Adipocyte (in vitro differentiated cells): Measurements from ENCODE around the gene PPP1R9B.

ENCODE experiments used
- DNase-seq: peaks from one replicate; pipeline ENCODE4 v3.0.0-alpha.2; 2015; ENCODE audit warnings: low read depth
- H3K27me3 ChIP-seq: replicated peaks from 2 replicates; pipeline ENCODE4 v1.7.0; 2013; ENCODE audit warnings: mild to moderate bottlenecking, low read length, moderate library complexity; ENCODE audit not compliant: control insufficient read depth, insufficient read depth
- H3K36me3 ChIP-seq: 2 replicates; pipeline ENCODE4 v1.7.0; 2013; ENCODE audit warnings: low read length, mild to moderate bottlenecking, moderate library complexity; ENCODE audit not compliant: control insufficient read depth, insufficient read depth, severe bottlenecking
- H3K4me1 ChIP-seq: 2 replicates; pipeline ENCODE4 v1.7.0; 2013; ENCODE audit warnings: mild to moderate bottlenecking, low read length, moderate library complexity; ENCODE audit not compliant: control insufficient read depth, insufficient read depth
- H3K4me3 ChIP-seq: 2 replicates; pipeline ENCODE4 v1.7.0; 2013; ENCODE audit warnings: mild to moderate bottlenecking, low read length, moderate library complexity
- H3K9ac ChIP-seq: 2 replicates; pipeline ENCODE4 v1.7.0; 2013; ENCODE audit warnings: mild to moderate bottlenecking, low read length, moderate library complexity
- H3K9me3 ChIP-seq: 2 replicates; pipeline ENCODE4 v1.7.0; 2013; ENCODE audit warnings: mild to moderate bottlenecking, low read length, moderate library complexity; ENCODE audit not compliant: control insufficient read depth

Gene PPP1R9B

GRCh38 chr17:50180111-50180510, 29.6 kb upstream of the PPP1R9B start:
- Histone ChIP-seq H3K4me1 (peaks cover 59% of the 10 kb centered on the region), H3K9ac (peak overlapping the region; percentile 14), H3K9me3 (no peaks in the 10 kb centered on the region), H3K36me3 (peaks cover 11% of the 10 kb centered on the region), H3K4me3 (no peak overlapping the region), H3K27me3 (no peaks in the 10 kb centered on the region)
- DNase-seq = no peak

- peak; percentile 95 for DNase-seq
- Histone ChIP-seq H3K36me3 (no peaks in the 10 kb centered on the region), H3K4me1 (peaks cover 56% of the 10 kb centered on the region), H3K4me3 (no peak overlapping the region), H3K27me3 (no peaks in the 10 kb centered on the region), H3K9ac (peak overlapping the region; percentile 67), H3K9me3 (no peaks in the 10 kb centered on the region)
Measured at GRCh38 chr17:50177983-50178834, 27.7 kb upstream of the PPP1R9B start.

GRCh38 chr17:50177476-50177875, 27.0 kb upstream of the PPP1R9B start:
- Histone ChIP-seq H3K4me1 (peaks cover 63% of the 10 kb centered on the region), H3K9ac (peak overlapping the region; percentile 67), H3K36me3 (no peaks in the 10 kb centered on the region), H3K27me3 (no peaks in the 10 kb centered on the region), H3K9me3 (no peaks in the 10 kb centered on the region), H3K4me3 (no peak overlapping the region)
- no peak for DNase-seq

GRCh38 chr17:50176559-50177357, 26.3 kb upstream of the PPP1R9B start:
- Histone ChIP-seq H3K9ac (peak overlapping the region; percentile 34), H3K9me3 (no peaks in the 10 kb centered on the region), H3K4me1 (peaks cover 60% of the 10 kb centered on the region), H3K36me3 (no peaks in the 10 kb centered on the region), H3K4me3 (no peak overlapping the region), H3K27me3 (no peaks in the 10 kb centered on the region)
- peak; percentile 27 for DNase-seq

- no peaks in the 10 kb centered on the region for H3K36me3 ChIP-seq
- H3K4me3 ChIP-seq = no peak overlapping the region
- no peaks in the 10 kb centered on the region for H3K27me3 ChIP-seq
- no peak for DNase-seq
- no peaks in the 10 kb centered on the region for H3K9me3 ChIP-seq
- H3K9ac ChIP-seq = no peak overlapping the region
- H3K4me1 ChIP-seq = peaks cover 52% of the 10 kb centered on the region
Measured at GRCh38 chr17:50175035-50175807, 24.7 kb upstream of the PPP1R9B start.

- Histone ChIP-seq H3K9me3 (no peaks in the 10 kb centered on the region), H3K27me3 (no peaks in the 10 kb centered on the region), H3K4me1 (peaks cover 52% of the 10 kb centered on the region), H3K9ac (no peak overlapping the region), H3K36me3 (no peaks in the 10 kb centered on the region), H3K4me3 (no peak overlapping the region)
- no peak for DNase-seq
Measured at GRCh38 chr17:50174444-50174843, 24.0 kb upstream of the PPP1R9B start.

- DNase-seq = peak; percentile 91
- H3K9ac ChIP-seq = peak overlapping the region; percentile 75
- peak overlapping the region; percentile 14 for H3K4me3 ChIP-seq
- no peaks in the 10 kb centered on the region for H3K27me3 ChIP-seq
- no peaks in the 10 kb centered on the region for H3K36me3 ChIP-seq
- peaks cover 45% of the 10 kb centered on the region for H3K4me1 ChIP-seq
- H3K9me3 ChIP-seq = no peaks in the 10 kb centered on the region
Measured at GRCh38 chr17:50173335-50173941, 23.0 kb upstream of the PPP1R9B start.

GRCh38 chr17:50172936-50173334, 22.5 kb upstream of the PPP1R9B start:
- H3K9me3 ChIP-seq = no peaks in the 10 kb centered on the region
- DNase-seq = no peak

GRCh38 chr17:50172130-50172529, 21.7 kb upstream of the PPP1R9B start:
- H3K9ac ChIP-seq = no peak overlapping the region
- DNase-seq = no peak
- H3K4me3 ChIP-seq = no peak overlapping the region
- no peaks in the 10 kb centered on the region for H3K9me3 ChIP-seq
- H3K4me1 ChIP-seq = peaks cover 32% of the 10 kb centered on the region
- H3K36me3 ChIP-seq = no peaks in the 10 kb centered on the region
- H3K27me3 ChIP-seq = no peaks in the 10 kb centered on the region

More at GRCh38 chr17:50172936-50173334, 22.5 kb upstream of the PPP1R9B start:
- Histone ChIP-seq H3K27me3 (no peaks in the 10 kb centered on the region), H3K4me3 (peak overlapping the region; percentile 14), H3K36me3 (no peaks in the 10 kb centered on the region), H3K4me1 (peaks cover 40% of the 10 kb centered on the region), H3K9ac (peak overlapping the region; percentile 75)

GRCh38 chr17:50171371-50172071, 21.0 kb upstream of the PPP1R9B start:
- DNase-seq = no peak
- peaks cover 26% of the 10 kb centered on the region for H3K4me1 ChIP-seq
- H3K9ac ChIP-seq = no peak overlapping the region
- no peaks in the 10 kb centered on the region for H3K9me3 ChIP-seq
- H3K4me3 ChIP-seq = no peak overlapping the region
- no peaks in the 10 kb centered on the region for H3K27me3 ChIP-seq
- no peaks in the 10 kb centered on the region for H3K36me3 ChIP-seq
